Choroid plexus epithelial cell (primary cell): ENCODE data around the gene CPNE7.

Experiments used
- DNase-seq: peaks from one replicate; pipeline ENCODE4 v3.0.0-alpha.2; 2010; ENCODE audit warnings: low read depth
- H3K4me3 ChIP-seq: 2 replicates; pipeline ENCODE4 v1.5.1; 2011; ENCODE audit warnings: low read depth, mild to moderate bottlenecking, control low read depth, low read length, moderate library complexity
- TF ChIP-seq, protein P1 (sequence below): conservative IDR thresholded peaks from 2 replicates; pipeline ENCODE4 v1.5.1; 2011; ENCODE audit warnings: low read depth, mild to moderate bottlenecking, control low read depth, inconsistent platforms, low read length, moderate library complexity

CPNE7 gene

GRCh38 chr16:89601906-89602272 lies 26.3 kb downstream of the CPNE7 start:
- no peak overlapping the region for H3K4me3 ChIP-seq
- no peak for DNase-seq
- TF ChIP-seq, protein P1, sequence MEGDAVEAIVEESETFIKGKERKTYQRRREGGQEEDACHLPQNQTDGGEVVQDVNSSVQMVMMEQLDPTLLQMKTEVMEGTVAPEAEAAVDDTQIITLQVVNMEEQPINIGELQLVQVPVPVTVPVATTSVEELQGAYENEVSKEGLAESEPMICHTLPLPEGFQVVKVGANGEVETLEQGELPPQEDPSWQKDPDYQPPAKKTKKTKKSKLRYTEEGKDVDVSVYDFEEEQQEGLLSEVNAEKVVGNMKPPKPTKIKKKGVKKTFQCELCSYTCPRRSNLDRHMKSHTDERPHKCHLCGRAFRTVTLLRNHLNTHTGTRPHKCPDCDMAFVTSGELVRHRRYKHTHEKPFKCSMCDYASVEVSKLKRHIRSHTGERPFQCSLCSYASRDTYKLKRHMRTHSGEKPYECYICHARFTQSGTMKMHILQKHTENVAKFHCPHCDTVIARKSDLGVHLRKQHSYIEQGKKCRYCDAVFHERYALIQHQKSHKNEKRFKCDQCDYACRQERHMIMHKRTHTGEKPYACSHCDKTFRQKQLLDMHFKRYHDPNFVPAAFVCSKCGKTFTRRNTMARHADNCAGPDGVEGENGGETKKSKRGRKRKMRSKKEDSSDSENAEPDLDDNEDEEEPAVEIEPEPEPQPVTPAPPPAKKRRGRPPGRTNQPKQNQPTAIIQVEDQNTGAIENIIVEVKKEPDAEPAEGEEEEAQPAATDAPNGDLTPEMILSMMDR, result no peak

- H3K4me3 ChIP-seq, result no peak overlapping the region
- TF ChIP-seq, protein P1, result no peak
Observed at GRCh38 chr16:89602273-89602951, 26.9 kb downstream of the CPNE7 start.

DNA sequence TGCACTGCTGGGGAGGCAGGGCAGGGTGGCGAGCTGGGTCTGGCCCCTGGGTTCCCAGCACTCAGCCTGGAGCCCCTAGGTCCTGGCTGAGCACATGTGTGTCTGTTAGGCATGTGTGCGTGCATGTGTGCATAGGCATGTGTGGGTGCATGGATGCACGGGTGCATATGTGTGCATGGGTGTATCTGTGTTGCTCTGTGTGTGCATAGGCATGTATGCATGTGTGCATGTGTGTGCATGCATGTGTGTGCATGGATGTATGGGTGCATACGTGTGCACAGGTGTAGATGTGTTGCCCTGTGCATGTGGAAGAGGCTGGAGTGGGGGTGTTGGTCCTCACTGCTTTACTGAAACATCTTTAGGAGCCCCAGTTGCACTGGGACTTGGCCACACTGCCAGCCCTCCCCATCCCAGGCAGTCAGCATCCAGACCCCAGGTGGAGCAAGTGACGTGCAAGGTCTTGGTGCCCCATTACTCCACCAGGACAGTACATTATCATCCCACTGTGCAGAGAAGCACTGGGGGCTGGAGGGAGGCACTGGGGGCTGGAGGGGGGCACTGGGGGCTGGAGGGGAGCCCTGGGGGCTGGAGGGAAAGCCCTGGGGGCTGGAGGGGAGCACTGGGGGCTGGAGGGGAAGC lies 27.5 kb downstream of the CPNE7 start:
- no peak overlapping the region for H3K4me3 ChIP-seq
- TF ChIP-seq, protein P1, result no peak
- DNase-seq, result no peak

More at GRCh38 chr16:89602273-89602951, 26.9 kb downstream of the CPNE7 start:
- DNase-seq, result peak; percentile 90

GRCh38 chr16:89604764-89605163 lies 29.2 kb downstream of the CPNE7 start:
- DNase-seq, result no peak
- no peak overlapping the region for H3K4me3 ChIP-seq
- TF ChIP-seq, protein P1, result no peak

DNA sequence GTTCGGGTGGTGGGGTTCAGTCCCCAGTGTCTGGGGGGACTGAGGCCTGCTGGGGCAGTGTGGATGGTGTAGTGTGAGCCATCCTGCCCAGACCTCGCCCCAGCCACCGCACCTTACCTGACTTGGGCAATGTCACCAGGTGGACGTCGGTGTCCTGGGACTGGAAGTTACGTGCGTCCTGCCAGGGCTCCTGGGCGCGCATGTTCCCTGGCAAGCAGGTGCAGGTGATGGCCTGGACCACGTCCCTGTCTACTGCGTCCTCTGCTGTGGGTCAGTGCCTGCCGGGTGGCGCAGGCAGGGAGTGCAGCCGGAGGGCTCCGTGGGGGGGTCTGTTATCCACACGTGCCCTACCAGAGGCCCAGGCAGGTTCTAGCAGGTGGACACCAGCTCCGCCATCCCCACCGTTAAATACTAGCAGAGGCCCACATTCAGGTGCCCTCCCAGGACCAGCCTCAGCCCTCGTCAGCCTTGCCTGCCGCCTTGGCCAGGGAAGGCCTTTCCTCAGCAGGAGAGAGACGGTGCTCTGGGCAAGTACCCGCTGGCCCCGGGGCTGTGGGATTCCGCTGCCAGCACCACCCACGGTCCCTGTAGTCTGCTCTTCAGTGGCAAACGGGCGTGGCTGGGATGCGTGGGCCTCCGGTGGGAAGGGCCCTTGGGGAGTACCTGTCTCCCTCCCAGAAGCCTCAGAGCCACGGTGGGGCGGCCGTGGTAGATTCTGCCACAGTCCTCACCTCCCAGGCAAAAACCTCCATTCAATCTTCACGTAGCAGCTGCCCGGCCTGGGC lies 29.8 kb downstream of the CPNE7 start:
- DNase-seq, result no peak
- TF ChIP-seq, protein P1, result no peak
- no peak overlapping the region for H3K4me3 ChIP-seq

DNA sequence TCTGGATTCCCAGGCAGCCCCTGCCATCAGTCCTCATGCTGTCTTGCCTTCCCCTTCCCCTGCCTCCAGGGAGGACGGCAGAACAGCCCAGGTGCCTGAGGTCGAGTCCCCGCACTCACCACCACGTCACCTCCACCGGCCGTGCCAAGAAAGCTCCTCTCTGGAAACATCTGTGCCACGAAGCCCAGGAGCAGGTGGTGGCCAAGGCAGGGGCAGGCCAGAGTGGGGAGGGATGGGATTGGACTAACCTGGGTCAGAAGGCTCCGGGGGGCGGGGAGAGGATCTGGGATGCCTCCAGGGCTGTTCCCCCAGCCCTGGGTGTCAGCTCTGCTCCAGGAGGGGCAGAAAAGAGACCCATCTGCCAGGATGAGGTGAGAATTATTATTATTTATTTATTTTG lies 30.4 kb downstream of the CPNE7 start:
- no peak overlapping the region for H3K4me3 ChIP-seq
- no peak for DNase-seq
- TF ChIP-seq, protein P1, result no peak
